Left renal cortex interstitium (tissue), 4 donors: Measurements from ENCODE around the gene GDPGP1. TPM values are rescaled to one million over a fixed set of nuclear protein-coding genes. Genes with fewer than 3 reads are reported as not detected.

Experiments
- DNase-seq, 4 donors: peaks; one replicate each; pipeline ENCODE4 v3.0.0-alpha.2; 2013; ENCODE audit warnings: low read depth in 4 of 4, low spot score in 2 of 4, missing footprints in 1 of 4
- polyA plus RNA-seq, 4 donors: library from polyadenylated mRNA; unstranded; fragments of 120-200 nt; gene quantifications; one replicate each; pipeline ENCODE4 v1.2.1, GENCODE V29; 2013; ENCODE audit not compliant: insufficient read length in 4 of 4

Gene GDPGP1
- polyA plus RNA-seq, 4 donors: 3.9 to 5.7 (median 4.7) TPM

DNA sequence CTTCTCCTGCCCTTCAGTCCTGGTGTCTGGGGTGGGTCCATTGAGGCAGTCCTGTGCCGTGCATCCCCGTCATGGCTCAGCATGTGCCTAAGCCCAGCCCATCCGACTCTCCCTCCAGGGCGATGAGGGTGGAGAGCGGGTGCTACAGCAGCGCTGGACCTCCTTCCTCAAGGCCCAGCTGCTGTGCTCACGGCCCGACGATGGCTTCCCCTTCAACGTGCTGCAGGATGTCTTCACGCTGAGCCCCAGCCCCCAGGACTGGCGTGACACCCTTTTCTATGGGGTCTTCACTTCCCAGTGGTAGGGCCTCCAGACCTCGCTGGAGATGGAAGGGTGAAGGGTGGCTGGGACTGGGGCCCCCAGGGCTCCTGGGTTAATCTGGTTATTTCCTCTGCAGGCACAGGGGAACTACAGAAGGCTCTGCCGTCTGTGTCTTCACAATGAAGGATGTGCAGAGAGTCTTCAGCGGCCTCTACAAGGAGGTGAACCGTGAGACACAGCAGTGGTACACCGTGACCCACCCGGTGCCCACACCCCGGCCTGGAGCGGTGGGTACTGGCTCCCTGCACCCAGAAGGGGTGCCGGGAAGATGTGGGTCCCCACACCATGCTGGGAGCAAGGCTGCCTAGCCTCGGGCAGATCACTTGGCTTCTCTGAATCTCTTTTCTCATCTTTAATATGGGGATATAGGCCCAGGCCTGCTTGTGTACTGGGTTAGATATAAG lies 10.4 kb upstream of the GDPGP1 start:
- DNase-seq: no peak

DNA sequence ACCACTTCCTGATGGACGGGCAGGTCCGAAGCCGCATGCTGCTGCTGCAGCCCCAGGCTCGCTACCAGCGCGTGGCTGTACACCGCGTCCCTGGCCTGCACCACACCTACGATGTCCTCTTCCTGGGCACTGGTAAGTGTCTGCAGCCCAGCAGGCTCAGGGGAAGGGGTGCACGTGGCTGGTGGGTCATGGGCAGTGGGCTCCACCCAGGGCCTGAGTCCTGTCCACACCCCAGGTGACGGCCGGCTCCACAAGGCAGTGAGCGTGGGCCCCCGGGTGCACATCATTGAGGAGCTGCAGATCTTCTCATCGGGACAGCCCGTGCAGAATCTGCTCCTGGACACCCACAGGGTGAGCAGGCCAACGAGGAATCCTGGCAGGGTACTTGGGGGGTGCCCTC lies 9.0 kb upstream of the GDPGP1 start:
- no peak for DNase-seq

DNA sequence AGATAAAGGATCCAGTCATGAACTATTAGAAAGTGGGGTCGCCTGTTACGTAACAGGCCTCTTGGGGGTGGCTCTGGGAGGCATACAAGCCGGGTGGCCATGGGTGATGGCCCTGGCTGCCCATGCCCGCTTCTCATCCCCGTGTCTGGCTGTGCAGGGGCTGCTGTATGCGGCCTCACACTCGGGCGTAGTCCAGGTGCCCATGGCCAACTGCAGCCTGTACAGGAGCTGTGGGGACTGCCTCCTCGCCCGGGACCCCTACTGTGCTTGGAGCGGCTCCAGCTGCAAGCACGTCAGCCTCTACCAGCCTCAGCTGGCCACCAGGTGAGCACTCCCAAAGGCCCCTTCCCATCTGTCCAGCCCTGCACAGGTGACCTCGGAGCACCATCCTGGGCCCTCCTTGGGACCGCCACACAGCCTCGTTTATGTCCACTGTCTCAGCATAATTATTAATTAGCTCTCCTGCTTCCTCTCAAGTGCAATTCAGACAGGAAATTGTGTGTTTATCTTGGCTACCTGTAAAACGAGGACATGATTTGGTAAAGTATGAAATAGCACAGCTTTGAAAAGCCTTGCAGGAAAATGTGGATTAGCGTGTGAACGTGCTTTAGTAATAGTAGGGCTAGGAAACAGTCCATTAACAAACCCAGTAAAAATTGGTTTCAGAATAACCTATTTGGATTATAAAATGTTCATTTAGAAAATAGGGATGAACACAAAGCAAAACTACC lies 8.3 kb upstream of the GDPGP1 start:
- no peak for DNase-seq

DNA sequence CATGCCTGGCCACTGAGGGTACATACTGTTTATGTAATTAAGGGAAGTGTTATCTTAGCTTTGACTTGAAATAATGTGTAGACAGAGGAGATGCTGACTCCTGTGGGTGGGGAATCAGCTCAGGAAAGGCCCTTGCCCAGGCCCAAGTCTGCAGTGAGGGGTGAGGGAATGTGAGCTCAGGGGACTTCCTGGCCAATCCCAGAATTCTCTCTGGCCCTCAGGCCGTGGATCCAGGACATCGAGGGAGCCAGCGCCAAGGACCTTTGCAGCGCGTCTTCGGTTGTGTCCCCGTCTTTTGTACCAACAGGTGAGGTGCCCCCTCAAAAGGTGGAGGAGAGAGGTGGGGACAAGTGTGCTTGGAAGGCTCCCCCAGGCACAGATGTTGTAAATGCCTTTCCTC lies 6.7 kb upstream of the GDPGP1 start:
- no peak for DNase-seq

DNA sequence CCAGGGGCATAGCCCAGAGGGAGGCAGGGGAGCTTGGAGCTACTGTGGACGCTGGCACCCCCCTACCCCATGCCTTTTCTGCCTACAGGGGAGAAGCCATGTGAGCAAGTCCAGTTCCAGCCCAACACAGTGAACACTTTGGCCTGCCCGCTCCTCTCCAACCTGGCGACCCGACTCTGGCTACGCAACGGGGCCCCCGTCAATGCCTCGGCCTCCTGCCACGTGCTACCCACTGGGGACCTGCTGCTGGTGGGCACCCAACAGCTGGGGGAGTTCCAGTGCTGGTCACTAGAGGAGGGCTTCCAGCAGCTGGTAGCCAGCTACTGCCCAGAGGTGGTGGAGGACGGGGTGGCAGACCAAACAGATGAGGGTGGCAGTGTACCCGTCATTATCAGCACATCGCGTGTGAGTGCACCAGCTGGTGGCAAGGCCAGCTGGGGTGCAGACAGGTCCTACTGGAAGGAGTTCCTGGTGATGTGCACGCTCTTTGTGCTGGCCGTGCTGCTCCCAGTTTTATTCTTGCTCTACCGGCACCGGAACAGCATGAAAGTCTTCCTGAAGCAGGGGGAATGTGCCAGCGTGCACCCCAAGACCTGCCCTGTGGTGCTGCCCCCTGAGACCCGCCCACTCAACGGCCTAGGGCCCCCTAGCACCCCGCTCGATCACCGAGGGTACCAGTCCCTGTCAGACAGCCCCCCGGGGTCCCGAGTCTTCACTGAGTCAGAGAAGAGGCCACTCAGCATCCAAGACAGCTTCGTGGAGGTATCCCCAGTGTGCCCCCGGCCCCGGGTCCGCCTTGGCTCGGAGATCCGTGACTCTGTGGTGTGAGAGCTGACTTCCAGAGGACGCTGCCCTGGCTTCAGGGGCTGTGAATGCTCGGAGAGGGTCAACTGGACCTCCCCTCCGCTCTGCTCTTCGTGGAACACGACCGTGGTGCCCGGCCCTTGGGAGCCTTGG lies 5.9 kb upstream of the GDPGP1 start:
- no peak for DNase-seq

DNA sequence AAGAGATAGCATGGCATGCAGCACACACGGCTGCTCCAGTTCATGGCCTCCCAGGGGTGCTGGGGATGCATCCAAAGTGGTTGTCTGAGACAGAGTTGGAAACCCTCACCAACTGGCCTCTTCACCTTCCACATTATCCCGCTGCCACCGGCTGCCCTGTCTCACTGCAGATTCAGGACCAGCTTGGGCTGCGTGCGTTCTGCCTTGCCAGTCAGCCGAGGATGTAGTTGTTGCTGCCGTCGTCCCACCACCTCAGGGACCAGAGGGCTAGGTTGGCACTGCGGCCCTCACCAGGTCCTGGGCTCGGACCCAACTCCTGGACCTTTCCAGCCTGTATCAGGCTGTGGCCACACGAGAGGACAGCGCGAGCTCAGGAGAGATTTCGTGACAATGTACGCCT lies 5.0 kb upstream of the GDPGP1 start:
- no peak for DNase-seq

DNA sequence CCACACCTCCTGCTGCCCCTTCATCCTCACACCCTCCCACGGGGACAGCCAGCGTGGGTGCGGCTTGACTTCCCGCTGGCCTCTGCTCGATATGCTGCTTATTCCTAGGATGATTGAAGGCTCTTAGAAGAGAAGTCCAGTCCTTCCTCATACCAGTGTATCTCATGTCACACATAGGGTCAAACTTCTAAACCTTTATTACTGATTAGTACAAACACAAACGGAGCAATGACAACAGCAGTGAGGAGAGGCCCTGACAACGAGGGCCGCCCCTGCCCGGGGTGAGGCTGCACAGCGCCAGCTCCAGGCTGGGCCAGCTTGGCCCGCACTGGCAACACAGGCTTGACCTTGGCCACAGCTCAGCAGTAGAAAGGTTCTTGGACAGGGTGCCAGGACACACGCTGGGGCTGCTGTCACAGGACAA lies 3.9 kb upstream of the GDPGP1 start:
- DNase-seq: no peak

DNA sequence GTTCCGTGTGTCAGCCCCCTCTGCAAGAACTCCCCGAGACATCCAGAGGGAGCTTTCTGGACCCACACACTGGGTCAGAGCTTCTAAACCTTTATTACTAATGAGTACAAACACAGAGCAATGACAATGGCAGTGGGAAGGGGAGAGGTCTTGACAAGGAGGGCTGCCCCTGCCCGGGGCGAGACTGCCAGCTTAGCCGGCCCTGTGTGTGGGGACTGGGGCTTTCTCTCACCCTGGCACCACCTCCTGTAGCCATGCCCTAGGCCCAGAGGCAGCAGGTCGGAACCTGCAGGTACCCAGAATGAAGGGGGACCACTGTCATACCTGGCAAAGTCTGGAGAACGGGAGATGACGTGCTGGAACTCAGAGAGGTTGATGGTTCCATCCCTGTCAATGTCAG lies 3.4 kb upstream of the GDPGP1 start:
- no peak for DNase-seq

DNA sequence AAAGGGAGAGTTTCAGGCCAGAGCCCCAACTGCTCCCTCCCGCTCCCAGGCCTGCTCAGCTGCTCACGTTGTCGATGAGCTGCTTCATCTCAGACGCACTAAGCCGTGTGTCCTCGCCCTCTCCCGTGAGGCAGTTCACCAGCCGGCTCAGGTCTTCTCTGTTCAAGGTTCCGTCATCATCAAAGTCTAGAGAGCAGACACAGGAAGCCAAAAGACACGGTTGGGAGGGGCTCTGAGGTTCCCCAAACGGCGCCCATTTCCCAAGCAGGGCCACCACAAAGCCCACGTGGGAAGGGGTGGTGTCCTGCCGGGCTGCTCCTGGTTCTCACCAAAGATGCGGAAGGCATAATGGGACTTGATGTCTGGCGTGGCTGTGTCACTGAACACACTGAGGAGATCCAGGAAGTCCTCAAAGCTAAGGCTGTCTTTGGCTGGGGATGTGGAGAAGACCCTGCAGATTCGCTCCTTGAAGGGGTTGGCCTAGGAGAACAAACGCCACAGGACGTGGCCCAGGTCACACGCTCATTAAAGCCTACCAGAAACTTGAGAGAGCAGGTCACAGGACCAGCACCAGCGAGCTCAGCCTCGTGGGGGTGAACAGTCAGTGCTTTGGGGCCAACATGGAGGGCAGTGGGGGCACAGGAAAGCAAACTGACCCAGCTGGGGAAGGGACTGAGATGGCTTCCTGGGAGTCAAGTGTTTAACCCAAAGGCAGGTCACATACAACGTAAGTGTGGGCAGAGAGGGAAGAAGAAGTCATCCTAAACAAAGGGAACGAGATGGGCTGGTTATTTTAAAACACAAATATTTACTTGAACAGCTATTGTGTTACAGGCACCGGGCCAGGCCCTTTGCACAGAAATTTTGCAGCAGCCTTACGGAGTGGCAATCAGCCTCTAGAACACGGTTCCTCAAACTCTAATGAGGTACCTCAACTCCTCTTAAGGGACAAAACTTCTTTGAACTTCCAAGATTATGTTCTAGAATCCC lies 2.7 kb upstream of the GDPGP1 start:
- DNase-seq: no peak

DNA sequence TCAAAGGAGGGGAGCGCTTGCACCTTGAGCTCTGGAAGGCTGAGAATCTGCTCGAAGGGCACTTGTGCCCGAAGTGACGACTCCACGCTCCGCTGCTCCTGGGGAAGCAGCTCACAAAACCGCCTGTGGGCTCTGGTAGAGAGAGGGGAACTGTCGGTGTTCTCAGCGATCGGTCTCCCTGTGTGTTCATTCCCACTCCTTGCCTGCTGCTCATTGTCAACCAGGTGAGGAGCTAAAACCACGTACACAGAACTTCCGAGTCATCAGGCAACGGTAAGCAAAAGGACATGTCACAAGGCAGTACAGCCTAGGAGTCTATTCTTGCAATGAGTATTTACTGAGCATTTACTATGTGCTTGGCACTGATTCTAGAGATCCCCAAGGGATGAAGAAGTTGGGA lies 1.8 kb upstream of the GDPGP1 start:
- DNase-seq: no peak

DNA sequence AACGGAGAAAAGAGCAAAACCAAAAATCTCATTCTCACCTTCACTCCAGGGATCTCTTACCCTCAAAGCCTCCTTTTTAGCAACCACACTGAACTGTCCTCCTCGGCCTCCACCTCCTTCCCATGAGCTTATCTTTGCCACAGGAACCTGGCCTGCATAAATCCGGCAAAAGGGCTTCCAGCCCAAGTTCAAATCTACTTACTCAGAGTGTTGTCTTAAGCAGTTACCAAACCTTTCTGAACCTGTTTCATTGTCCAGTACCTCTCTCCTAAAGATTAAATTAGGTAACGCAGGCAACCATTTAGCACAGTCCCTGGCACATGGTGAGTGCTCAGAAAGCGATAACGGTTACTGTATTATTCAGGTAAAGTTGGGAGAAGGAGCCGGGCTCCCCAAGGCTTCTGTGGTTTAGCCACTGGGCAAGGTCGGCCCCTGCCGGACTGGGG lies 1.0 kb upstream of the GDPGP1 start:
- no peak for DNase-seq

DNA sequence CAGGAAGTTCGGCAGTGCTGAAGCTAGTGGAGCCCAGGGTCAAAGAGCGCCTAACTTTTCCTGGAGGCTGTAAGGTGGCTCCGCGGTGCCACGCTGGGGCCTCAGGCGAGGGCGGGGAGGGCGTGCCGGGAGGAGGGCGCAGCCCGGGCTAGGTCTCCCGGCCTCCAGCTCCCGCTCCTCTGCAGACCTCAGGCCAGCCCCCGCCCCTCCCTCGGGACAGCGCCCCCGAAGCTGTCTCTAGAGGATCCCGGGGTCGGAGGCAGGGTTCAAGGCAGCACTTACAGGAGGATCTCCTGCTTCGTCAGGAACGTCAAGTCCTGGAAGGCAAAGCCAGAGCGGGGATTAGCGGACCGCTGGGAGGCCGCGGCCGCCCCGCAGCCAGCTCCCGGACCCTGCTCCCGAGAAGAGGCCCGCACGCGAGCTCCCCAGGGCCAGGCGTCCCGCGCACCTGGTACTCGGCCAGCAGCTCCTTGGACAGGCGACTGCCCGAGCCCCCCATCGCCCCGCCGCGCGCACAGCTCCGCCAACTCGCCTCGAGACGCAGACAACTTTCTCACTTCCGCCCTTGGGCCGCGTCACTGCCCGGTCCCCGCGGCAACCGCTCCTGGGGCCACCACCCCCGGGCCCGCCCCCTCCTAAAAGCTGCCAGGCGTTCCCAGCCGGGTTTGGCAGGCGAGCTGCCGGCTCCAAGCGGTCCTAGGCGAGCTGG lies 468 bp upstream of the GDPGP1 start, which contains the start of gene CIB1:
TSS of gene CIB1 (minus strand) at position 555 of the 709 bp plus-strand sequence. CDS start at position 499, 56 bp downstream.
- peak in 2 of 4 donors; percentile 84 to 92 for DNase-seq

DNA sequence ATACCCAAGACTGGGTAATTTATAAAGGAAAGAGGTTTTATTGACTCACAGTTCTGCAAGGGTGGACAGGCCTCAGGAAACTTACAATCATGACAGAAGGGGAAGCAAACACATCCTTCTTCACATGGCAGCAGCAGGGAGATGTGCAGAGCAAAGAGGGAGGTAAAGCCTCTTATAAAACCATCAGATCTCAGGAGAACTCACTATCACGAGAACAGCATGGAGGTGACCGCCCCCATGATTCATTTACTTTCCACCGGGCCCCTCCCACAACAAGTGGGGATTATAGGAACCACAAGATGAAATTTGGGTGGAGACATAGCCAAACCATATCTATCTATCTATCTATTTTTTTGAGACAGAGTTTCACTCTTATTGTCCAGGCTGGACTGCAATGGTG lies 5.4 kb downstream of the GDPGP1 start:
- DNase-seq: no peak

DNA sequence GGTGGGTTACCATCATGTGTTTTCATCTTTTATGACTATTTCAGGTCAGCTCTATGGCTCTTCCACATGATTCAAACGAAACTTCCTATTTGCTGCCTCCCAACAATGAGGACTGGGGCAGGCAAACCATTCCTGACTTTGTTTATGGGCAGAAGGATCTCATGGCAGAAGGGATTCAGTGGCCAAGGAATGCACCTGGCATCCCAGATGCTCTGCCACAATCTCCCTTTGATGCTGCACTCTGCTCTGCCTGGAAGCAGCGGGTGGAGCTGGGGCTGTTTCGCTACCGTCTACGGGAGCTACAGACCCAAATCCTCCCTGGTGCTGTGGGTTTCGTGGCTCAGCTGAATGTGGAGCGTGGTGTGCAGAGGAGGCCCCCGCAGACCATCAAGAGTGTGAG lies 6.8 kb downstream of the GDPGP1 start:
- DNase-seq: no peak

DNA sequence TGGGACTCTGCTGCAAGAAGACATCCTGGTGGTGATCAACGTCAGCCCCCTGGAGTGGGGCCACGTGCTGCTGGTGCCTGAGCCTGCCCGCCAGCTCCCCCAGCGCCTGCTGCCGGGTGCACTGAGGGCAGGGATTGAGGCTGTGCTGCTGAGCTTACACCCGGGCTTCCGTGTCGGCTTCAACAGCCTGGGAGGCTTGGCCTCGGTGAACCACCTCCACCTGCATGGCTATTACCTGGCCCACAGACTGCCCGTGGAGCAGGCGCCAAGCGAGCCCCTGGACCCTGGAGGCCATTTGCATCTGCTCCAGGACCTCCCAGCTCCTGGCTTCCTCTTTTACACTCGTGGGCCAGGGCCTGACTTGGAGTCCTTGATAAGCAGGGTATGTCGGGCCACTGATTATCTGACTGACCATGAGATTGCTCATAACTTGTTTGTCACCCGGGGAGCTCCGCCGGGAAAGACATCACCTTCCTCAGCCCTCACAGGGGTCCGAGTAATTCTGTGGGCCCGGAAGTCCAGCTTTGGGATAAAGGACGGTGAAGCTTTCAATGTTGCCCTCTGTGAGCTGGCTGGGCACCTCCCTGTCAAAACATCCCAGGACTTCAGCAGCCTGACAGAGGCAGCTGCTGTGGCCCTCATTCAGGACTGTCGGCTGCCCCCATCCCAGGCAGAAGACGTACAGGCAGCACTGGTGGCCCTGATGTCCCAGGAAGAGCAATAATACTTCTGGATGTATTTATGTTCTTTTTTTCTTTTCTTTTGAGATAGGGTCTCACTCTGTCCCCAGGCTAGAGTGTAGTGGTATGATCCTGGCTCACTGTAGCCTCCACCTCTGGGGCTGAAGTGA lies 7.6 kb downstream of the GDPGP1 start:
- no peak for DNase-seq

DNA sequence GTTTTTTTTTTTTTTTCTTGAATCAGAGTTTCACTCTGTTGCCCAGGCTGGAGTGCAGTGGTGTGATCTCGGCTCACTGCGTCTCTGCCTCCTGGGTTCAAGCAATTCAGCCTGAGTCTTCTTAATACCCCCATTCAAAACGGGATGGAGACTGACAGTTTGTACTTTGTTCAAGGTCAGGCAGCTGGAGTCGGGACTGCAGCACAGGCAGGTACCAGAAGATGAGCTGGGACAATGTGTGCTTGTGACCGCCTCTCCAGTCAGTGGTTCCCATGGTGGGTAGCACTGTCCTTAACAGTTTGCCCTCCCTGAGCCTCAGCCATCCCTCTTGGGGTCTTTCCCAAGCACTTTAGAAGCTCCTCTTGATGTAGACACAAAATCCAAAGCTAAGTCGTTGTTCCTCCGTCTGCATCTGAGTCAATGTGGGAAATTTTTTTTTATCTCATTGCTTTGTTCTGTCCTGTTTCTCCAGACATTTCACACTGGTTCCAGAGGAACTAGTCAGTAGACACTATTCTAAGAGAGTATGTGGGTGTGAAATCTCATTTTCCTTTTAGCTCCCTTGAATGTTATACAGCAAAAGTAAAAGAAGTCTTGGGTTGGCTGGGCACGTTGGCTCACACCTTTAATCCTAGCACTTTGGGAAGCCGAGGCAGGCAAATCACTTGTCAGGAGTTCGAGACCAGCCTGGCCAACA lies 10.1 kb downstream of the GDPGP1 start:
- no peak for DNase-seq

DNA sequence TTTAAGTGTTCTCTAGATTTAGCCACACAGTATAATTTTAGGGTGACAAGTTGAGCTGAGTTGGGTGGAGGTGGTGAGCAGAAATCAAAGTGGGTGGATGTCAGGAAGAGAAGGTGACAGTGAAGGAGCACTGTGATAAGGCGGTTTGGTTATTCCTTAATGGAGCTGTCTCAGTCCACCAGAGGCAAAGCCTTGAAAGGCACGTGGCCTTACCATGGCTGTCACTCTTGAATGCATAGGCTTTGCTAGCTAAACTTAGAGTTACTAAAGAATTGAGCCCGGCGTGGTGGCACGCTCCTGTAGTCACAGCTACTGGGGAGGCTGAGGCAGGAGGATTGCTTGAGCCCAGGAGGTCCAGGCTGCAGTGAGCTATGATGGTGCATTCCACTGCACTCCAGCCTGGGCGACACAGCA lies 14.8 kb downstream of the GDPGP1 start:
- no peak for DNase-seq
